GM18519 (cell line): ENCODE measurements around the gene DVL3.
A peak's percentile ranks its signal among the peaks of the same experiment; 100 is the strongest.
"Not testable (repeated sequence)": the region's sequence is repeated elsewhere in the genome, so short reads cannot be mapped to it uniquely, and the experiment has no call there.

Experiments used
- ATAC-seq: cut with Tn5 transposase; IDR thresholded peaks from one replicate; pipeline ENCODE4 v1.9.1; 2021; ENCODE audit warnings: mild to moderate bottlenecking, moderate library complexity; ENCODE audit not compliant: unreplicated experiment, low FRiP score

Gene DVL3

DNA sequence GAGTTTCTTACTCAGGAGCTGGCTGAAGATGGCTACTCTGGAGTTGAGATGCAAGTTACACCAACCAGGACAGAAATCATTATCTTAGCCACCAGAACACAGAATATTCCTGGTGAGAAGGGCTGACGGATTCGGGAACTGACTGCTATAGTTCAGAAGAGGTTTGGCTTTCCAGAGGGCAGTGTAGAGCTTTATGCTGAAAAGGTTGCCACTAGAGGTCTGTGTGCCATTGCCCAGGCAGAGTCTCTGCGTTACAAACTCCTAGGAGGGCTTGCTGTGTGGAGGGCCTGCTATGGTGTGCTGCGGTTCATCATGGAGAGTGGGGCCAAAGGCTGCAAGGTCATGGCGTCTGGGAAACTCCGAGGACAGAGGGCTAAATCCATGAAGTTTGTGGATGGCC lies 5.4 kb upstream of the DVL3 start:
- ATAC-seq: not testable (repeated sequence)

DNA sequence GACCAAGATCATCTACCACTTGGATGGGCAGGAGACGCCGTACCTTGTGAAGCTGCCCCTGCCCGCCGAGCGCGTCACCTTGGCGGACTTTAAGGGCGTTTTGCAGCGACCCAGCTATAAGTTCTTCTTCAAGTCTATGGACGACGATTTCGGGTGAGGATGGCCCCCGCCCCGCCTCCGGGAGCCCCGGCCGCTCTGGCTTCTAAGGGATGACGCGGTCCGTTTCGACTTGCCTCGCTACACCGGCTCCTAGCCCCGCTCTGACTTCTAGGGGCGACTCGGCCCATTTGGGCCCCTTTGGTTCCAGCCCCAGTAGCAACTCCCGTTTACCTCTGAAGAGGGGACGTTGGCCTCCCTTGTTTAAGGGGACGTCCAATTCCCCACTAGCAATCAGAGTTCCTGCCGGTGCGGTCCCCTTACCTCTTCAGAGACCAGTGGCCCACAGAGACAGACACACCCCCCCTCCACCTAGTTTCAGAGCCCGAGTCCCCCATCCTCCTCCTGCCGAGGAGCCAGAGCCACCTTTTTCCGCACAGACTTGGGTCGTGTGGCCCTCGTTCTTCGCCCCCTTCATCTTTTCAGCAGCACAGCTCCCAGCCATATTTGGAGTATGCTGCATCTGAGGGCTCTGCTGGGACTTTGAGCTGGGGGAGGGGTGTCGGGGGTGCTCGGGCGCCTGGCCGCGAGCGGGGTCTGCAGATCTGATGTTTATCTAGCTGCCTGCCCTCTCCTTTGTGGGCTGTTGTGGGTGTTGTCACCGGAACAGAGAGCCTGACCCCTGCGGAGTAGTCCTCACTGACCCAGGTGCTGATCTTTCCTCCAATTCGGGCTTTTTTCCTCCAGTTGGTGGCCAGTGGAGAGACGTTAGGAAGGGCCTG lies 706 bp downstream of the DVL3 start:
- peak; percentile 9 for ATAC-seq

DNA sequence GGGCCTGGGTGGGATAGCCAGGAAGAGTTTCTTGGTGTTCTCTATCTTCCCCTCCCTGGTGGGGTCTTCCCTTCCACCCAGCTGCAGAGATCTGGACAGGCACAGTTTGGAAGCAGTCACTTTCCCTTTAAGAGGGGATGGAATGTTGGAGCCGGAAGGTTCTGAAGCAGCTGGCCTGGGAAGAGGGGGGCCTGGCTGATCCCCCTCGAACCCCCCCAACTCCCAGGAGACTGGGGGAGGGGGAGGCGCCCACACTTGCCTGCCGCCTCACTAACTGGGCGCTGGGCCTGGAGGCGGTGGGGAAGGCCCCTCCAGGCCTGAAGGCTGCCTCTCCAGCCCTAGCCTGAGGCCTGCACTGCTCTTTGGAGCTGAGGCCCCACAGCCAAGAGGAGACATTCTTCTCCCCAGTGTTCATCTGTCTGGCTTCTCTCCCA lies 1.4 kb downstream of the DVL3 start:
- no peak for ATAC-seq

DNA sequence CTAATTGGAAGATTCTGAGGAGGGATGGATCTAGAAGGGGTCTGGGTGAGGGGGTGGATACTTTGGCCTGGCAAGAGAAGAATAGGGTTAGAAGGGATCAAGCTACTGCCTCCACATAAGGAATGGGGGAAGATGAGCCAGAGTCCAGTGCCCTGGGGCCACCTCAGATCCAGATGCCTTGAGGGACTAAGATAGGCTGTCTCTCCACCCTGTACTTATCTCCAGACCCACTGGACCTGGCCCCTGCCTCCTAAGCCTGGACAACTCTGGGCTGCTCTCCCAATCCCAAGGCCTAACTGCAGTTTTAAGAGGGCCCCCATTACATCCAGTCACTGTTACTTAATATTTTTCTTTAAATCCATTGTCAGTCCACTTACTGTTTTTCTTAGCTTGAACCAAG lies 2.0 kb downstream of the DVL3 start:
- ATAC-seq: no peak

DNA sequence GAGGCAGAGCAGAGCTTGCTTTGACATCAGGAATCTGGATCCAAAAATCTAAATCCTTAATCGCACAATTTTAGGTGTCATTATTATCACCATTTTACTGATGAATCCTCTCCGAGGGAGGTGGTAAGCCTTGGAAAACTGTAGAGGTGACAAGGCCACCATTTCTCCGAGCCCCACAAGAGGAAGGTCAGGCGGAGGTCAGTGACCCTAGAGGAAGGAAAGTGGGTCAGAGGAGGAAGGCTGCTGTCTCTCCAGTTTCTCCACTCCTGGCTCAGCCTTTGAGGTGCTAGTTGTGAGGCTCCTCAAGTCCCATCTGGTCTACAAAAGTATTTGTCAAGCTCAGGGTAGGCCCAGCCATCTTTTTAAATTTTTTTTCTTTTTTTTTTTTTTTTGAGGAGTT lies 3.2 kb downstream of the DVL3 start:
- ATAC-seq: no peak

DNA sequence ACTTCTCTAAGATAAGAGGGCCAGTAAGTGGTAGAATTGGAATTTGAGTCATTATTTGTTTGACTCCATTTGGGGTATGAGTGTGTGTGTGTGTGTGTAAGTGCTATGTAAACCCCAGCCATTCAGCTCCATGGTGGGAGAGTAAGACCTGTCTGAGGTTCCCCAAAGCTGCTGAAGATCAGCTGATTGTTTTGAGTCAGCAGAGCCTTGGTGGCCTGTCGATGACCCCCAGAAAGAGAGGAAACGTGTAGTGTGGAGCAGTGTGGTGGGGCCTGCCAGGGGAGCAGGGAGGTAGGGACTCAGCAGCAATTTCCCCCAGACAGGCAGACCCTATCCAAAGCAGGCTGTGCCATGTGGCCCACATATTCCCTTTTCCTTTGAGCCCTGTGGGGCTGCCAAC lies 5.3 kb downstream of the DVL3 start:
- ATAC-seq: no peak

DNA sequence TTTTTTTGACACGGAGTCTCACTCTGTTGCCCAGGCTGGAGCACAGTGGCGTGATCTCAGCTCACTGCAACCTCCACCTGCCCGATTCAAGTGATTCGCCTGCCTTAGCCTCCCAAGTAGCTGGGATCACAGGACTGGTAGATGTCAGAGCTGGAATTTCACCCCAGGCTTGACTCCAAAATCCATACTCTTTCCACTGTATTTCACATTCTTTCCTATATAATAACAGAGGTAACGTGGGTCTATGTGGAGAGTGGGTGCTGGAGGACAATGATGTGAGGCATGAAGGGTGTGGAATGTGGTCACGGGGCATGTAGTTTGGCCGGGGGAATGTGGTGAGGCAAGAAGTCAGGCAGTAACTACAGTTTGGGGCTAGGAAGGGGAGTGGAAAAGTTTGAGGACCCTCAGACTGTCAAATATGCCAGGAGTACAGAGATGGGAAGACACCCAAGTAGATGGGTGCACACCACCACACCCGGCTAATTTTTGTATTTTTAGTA lies 7.4 kb downstream of the DVL3 start:
- not testable (repeated sequence) for ATAC-seq

DNA sequence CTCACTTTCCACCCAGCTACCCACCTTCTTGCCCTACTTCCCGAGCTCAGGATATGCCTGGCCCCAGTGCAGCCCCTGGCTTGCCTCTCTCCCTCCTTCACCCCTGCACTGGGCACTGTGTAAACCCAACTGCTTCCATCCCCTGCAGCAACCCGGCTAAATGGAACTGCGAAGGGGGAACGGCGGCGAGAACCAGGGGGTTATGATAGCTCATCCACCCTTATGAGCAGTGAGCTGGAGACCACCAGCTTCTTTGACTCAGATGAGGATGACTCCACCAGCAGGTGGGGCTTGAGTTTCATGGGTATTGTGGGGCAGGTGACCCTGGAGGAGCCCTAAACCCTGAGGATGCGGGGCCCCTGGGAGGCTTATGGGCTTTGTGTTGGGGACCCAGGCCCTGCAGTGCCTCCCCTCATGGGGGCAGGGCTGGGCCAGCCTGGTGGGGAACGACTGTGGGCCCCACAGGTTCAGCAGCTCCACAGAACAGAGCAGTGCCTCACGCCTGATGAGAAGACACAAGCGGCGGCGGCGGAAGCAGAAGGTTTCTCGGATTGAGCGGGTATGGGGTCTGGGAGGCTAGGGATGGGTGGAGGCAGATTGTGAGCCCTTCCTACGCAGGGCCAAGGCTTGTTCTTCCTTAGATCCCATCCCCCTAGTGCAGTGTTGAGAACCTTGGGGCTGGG lies 9.6 kb downstream of the DVL3 start:
- no peak for ATAC-seq

DNA sequence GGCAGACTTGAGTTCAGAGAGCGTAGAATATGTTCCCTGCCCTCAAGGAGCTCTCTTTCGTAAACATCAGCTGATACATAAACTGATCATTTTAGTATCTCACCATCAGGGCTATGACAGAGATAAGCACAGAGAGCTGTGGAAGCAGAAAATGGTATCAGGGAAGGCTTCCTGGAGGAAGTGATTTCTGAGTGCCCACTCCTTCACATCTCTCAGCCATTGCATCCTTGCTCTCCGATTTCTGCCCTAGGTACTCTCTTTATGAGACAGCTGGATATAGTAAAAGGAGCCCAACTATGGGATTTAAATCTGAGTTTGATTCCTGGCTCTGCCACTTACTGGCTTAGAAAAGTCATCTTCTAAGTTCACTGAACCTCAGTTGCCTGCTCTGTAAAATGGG lies 10.4 kb downstream of the DVL3 start:
- ATAC-seq: no peak

DNA sequence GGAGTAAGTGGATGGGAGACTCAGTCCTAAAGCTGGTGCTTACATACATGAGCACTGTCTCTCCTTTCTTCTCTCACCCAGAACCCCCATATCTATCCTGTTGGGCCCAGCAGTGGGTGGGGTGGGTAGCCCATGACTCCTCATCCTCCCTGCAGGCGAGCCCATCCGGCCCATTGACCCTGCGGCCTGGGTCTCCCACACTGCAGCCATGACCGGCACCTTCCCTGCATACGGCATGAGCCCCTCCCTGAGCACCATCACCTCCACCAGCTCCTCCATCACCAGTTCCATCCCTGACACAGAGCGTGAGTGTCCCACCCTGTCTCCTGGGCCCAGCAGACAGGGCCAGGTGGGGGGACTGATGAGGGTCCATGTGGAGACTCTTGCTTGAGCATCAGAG lies 11.5 kb downstream of the DVL3 start:
- ATAC-seq: no peak

DNA sequence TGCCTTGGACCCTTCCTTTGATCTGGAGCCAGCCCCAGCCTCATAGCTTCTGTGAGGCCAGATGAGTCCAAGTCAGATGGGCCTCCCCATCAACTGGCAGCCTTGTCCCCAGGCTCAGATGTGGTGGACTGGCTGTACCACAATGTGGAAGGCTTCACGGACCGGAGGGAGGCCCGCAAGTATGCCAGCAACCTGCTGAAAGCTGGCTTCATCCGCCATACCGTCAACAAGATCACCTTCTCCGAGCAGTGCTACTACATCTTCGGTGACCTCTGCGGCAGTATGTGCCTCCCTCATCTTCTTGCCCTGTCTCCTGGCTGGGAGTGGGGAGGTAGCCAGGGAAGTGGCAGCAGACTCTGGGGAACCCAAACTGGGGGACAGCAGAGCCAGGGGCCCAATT lies 12.6 kb downstream of the DVL3 start:
- no peak for ATAC-seq

DNA sequence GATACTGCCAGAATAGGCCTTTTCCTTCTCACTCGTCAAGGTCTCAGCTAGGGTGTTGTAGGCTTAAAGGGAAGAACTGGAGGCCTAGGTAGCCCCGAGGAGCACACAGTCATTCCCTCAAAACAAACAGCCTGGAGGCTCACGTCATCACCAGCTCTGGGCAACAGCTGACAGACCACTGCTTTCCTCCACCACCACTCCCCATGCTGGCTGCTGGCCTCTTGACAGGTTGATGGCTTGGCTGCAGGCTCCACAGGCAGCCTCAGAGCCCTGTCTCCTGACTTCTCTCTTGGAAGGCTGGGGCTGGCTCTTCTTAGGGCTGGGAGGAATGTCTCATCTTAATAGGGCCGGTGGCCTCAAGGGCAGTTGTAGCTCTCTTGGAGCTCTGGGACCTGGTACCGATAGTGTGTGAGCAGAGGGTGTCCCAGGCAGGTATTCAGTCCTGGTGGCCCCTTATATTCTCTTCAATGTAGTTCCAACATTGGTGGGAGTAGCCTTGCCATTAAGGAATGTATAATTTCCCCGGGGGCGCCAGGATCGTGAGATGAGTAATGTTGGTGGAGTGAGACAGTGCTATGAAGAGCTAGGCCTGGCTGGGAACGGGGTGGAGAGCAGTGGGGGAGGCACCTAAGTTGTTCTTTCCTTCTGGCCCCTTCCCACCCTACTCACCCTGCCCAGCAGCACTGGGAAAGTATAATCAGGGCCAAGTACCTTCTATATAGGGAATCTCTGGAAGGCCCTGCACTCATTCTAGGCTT lies 13.4 kb downstream of the DVL3 start:
- ATAC-seq: no peak

DNA sequence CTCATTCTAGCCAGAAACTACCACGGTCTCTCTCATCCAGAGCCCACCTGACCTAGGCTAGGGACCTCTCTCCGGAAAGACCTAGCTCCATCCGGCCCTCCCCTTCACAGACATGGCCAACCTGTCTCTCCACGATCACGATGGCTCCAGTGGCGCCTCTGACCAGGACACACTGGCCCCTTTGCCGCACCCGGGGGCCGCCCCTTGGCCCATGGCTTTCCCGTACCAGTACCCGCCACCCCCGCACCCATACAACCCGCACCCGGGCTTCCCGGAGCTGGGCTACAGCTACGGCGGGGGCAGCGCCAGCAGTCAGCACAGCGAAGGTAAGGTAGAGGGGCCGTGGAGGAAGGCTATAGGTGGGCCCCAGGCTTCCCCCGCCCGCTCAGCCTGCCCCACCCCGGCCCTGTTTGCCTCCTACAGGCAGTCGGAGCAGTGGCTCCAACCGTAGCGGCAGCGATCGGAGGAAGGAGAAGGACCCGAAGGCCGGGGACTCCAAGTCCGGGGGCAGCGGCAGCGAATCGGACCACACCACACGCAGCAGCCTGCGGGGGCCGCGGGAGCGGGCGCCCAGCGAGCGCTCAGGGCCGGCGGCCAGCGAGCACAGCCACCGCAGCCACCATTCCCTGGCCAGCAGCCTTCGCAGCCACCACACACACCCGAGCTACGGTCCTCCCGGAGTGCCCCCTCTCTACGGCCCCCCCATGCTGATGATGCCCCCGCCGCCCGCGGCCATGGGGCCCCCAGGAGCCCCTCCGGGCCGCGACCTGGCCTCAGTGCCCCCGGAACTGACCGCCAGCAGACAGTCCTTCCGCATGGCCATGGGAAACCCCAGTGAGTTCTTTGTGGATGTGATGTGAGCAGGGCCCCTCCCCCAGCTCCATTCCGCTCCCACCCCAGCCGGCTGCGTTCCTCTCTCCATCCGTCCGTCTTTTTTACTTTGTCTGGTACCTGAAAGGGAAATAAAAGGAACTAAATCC lies 15.0 kb downstream of the DVL3 start:
- no peak for ATAC-seq

DNA sequence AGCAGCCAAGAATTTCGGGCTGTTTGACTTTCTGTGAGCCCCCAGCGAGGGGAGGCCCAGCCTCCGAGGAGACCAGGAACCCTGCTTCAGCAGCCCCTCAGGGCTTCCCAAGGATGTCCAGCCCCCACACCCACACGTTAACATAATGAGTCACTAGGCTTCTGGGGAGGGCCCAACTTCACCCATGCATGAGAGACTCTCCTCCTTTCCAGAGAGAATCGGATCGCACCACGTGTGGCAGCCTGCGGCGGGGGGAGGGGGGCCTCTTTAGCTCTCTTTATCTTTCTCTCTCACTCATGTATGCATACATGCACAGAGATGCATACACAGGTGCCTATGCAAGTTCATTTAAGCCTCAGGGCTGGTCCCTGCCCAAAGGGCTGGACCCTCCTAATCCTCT lies 16.4 kb downstream of the DVL3 start:
- no peak for ATAC-seq

DNA sequence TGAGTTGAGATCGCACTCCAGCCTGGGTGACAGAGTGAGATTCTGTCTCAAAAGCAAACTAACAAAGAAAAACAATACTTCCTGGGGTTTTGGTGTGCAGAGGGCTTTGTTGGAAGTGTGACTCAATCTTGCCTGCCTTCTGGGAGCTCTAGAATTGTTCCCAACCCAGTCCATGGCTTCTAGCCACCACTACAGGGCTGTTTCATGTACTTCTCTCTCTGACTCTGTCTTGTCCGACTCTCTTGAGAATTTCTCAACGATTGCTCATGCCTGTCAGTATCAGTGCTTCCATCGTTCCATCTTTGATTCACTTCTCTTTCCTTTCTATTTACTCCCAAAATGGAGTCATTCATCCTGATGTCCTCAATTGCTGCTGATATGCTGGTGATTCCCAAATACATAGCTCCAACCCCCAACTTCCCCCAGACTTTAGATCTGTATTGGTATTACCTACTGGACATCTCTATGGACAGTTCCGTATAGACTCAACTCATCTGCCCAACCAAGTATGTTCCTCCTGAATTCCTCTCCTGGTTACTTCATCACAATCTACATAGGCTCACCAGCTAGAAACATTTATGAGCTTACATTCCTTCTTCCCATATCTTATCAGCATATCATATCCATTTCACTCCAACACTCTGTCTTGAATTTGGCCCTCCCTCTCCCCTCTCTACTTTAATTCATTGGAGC lies 17.6 kb downstream of the DVL3 start:
- no peak for ATAC-seq

DNA sequence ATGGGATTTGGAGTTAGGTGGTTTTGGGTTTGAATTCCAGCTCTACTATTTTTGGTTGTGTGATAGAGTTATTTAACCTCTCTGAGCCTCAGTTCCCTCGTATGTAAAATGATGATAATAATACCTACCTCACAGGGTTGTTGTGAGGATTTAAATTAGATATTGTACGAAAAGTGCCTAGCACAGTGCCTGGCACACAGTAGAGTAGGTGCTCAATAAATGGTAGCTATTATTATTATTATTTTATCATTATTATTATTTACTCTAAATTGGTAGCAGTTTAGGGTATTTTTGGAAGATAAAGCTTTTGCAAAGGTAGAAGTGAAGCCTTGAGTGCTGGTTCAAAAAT lies 18.2 kb downstream of the DVL3 start:
- no peak for ATAC-seq

DNA sequence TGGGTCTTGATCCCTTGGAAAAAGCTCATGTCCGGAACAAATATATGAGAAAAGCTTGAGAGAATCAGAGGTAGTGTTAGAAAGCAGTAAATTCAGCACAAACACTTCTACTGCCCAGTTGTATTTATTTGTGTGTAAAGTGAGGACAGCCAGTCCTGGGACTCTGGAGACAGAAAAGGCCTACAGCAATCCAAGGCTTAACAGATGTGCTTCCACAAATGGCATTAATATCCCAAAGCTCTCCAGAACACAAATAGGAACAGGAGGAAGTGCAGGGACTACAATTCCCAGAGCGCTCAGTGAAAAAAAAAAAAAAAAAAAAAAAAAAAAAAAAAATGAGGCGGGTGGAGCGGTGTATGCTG lies 19.1 kb downstream of the DVL3 start:
- no peak for ATAC-seq

DNA sequence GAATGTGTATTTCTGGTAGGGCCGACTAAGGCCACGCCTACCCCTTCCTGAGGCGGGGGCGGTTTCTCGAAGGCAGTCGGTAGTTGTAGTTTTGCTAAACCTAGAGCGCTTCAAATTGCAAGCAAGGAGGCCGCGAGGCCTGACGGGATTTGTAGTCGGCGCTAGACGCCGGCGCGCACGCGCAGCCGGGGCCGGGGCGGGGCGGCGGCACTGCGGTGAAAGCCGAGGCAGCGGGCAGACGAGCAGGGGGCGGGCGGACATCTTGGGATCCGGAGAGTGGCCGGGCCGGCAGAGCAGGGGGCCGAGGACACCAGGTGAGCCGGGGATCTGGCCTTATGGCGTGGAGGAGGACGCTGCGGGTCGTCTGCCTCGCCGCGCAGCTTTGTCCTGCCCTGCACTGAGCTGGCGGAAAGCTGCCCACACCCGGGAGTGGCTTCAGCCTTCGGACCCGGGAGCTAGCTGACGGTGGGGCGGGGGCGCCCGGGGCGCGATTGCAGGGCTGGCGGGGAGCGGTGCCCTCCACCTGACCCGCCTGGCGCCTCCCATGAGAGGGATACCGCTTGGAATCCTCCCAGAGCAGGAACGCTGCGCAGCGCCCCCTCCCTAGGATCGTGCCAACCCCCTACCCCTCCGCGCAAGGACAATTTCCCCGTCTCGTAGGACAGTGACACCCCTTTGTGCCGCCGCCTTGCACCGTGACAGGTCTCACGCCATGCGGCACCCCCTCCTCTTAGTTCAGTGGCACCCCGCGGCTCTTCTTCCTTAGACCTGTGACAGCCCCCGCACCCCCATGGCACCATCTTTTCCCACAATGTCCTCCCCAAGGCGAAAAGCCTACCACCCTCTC lies 19.7 kb downstream of the DVL3 start, which contains the start of gene AP2M1:
AP2M1 (plus strand) TSS at position 210 of the 847 bp plus-strand sequence. CDS start 2,139 bp downstream, outside the sequence.
- ATAC-seq: peak; percentile 85
